ENCODE measurements around the gene CSRP1.
"Not testable (repeated sequence)": the region's sequence is repeated elsewhere in the genome, so short reads cannot be mapped to it uniquely, and the experiment has no call there.

The CSRP1 gene

DNA sequence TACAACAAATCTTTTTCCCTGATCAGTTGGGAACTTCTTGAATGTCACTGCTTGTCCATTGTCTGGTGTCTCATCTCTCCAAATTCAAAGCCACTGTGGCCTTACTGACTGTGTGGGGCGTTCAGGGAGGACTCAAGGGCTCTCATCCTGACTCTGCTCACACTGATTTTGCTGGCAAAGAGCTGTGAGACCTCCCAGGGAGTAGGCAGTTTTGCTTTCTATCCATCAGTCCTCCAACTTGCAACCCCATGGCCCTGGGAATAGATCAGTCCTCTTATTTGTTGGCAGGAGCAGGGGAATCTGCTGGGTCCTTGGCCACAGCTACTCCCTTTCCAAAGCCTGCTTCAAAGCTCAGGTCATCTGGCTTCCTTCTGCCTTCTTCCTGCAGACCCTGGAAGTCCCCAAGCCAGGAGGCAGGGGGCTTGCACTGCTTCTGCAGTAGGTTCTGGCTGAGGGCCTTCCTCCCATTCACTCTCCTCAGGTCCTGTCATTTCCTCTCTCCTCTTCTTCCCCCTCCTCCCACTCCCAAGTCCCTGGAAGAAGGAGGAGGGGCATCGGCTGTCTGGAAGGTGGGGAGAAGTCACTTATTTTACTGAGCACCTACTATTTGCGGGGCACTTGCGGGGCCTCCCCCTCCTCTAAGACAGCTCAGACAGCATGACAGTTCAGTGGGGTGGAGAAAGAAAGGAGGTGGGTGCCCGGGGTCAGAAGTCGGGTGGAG, 31.1 kb upstream of the CSRP1 start:
- no peak for DNase-seq (ENCODE audit: low read depth)

GRCh38 chr1:201537467-201537866, 30.5 kb upstream of the CSRP1 start:
- DNase-seq (ENCODE audit: low read depth), result no peak

DNA sequence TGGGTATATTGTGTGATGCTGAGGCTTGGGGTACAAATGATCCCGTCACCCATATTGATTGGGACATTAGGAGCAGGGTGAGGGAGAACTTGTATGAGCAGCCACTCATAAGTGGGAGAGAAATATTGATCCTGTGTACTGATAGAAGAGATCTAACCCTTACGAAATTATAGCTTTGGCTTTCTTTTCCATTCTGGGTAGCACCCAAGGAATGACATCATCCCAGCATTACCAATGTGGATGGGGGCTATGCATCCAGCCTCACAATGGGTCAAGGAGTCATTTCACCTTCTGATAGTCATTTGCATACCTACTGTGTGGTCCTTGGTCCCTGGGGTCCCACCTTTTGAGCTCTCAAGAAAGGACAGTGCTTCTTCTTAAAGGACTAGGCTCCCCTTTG, 30.1 kb upstream of the CSRP1 start:
- no peak for DNase-seq (ENCODE audit: low read depth)

DNA sequence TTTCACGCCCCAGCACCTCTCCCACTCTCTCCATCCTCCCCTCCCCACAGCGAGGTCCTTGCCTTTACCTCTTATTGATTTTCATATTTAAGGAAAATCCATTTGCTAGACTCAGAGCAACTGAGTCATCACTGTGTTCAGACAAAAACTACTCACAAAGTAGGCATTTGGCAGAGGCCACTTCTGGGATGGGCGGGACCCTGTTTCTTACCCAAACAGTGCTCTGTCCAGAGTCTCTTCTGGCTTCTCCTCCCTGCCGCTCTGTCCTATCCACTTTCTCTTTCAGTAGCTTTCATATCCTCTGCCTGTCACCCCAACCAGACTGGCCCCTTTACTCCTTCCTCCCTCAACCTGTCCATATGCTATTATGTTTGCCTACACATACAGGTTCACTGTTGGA, 29.6 kb upstream of the CSRP1 start:
- no peak for DNase-seq (ENCODE audit: low read depth)

DNA sequence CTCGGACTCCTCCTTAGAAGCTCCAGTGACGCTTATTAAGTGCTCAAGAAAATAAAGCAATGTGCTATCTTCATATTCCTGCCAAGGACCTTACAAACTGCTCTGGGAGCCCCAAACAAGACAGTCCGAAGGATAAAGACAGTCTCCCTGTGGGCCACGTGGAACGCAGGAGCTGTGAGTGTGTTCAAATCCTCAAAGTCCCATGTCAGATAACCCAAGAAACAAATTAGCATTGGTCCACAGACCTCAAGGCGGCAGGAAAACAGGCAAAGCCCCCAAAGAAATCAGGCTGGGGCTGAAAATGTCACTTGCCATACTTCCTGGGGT, 29.0 kb upstream of the CSRP1 start:
- no peak for DNase-seq (ENCODE audit: low read depth)

DNA sequence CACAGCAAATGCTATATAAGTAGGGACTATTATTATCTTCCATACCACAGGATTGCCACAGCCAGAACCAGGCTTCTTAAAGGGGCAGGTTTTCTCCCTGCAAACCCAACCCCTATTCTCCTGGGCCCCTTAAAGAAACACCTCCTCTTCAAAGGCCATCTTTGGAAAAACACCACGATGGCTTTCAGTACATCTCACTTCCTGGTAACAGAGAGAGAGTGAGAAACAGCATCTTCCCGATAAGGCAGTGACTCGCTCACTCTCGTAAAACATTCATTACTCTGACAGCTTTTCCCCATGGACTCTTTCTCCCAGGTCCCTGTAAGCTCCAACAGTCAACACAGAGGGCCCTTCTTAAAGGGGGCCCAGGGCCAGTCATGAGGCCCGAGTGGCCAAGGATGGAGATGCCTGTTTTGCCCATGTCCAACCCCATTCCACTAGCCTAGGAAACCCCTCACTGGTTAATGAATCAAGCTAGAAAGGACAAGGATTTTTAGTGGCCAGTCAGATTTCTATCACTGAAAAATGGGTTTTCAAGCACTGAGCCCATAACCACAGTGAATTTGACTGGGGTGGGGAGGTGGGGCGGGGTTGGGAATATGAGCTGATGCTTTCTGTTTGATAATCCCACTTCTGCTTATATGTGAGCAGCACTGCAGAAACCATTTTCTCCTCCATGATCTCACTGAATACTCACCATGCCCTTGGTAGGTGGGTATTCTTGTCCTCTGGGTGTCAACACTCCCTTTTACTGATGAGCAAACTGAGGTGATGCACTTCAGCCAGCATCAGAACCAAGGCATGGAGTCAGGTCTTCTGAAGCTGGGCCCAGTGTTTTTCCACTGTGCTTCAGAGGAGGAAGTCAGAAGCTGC, 28.4 kb upstream of the CSRP1 start:
- no peak for DNase-seq (ENCODE audit: low read depth)

DNA sequence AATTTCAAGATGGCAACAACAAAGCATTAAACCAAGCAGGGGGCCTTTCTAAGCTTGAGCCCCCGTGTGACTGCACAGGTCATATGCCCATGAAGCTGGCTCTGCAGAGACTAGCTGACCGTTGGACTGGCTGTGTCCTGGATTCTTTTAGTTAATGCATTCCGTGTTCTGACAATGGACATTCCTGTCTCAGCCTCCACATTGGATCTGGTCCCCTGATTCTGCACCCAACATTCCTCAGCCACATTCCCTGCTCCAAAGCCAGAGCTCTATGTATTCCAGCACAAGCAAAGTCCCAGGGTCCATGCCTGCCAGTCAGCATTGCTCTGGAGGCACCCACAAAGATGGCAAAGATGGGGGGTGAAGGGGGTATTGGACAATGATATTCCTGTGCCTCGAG, 26.9 kb upstream of the CSRP1 start:
- DNase-seq (ENCODE audit: low read depth), result no peak

- no peak for DNase-seq (ENCODE audit: low read depth)
Observed at GRCh38 chr1:201531551-201532425, 24.9 kb upstream of the CSRP1 start.

DNA sequence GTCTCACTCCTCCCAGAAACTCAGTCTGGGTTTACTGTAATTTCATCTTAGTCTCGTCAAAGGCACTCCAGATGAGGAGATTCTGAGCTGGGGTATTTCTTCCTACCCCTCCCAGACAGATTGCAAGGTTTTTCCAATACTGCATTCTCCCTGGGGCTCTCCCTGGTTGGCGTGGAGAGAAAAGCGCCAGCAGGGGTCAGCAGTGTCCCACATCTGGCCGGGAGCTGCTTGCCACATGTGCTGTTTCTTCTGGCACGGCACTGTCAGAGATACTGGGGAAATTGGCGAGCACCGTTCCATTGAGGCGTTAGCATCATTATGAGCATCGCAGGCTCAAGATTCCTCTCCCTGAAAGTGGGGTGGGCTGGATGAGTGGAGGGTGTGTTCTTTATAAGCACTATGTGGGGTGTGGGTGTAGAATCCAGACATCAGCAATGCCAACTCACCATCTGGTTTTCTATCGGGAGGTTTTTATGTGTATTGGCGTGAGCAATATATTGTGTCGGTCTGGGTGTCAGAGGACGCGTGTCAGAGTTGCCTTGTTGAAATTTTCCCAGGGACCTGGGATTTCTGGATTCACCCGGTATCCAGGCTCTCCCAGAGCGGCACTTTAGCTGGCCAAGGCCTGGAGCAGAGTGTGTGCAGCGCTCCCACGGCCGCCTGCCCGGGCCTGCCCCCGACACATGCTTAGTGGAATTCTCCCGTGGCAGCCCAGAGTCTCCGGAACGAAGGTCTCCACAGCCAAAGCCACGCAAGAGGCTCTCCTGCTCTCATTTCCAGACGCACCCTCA, 24.0 kb upstream of the CSRP1 start:
- no peak for DNase-seq (ENCODE audit: low read depth)

DNA sequence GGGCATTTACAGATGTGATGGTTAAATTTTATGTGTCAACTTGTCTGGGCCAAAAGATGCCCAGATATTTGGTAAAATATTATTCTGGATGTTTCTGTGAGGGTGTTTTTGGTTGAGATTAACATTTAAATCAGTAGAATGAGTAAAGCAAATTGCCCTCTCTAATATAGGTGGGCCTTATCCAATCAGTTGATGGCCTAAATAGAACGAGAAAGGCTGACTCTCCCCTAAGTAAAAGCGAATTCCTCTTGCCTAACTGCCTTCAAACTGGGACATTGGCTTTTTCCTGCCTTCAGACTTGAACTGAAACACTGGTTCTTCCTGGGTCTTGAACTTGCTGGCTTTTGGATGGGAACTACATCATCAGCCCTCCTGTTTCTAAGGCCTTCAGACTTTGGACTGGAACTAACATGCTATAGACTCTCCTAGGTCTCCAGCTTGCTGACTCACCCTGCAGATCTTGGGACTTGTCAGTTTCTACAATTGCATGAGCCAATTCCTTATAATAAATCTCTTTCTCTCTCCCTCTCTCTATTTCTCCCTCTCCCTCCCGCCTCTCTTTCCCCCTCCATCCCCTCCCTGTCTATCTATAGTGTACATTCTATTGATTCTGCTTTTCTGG, 21.8 kb upstream of the CSRP1 start:
- DNase-seq (ENCODE audit: low read depth), result no peak

DNA sequence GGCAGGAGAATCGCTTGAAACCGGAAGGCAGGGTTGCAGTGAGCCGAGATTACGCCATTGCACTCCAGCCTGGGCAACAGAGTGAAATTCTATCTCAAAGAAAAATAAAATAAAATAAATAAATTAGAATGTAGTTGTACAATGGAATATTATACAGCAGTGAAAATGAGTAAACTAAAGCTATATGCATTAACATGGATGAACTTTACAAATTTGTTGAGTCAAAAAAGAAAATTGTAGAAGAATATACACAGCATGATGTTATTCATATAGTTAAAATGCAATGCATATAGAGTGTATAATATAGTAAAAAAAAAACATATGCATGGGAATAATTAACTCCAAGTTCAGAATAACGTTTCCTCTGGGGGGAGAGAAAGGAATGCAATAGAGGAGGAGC, 21.0 kb upstream of the CSRP1 start:
- DNase-seq (ENCODE audit: low read depth), result no peak

GRCh38 chr1:201525193-201525778, 18.4 kb upstream of the CSRP1 start:
- DNase-seq (ENCODE audit: low read depth), result no peak

GRCh38 chr1:201520046-201520575, 13.2 kb upstream of the CSRP1 start:
- not testable (repeated sequence) for DNase-seq (ENCODE audit: low read depth)

DNA sequence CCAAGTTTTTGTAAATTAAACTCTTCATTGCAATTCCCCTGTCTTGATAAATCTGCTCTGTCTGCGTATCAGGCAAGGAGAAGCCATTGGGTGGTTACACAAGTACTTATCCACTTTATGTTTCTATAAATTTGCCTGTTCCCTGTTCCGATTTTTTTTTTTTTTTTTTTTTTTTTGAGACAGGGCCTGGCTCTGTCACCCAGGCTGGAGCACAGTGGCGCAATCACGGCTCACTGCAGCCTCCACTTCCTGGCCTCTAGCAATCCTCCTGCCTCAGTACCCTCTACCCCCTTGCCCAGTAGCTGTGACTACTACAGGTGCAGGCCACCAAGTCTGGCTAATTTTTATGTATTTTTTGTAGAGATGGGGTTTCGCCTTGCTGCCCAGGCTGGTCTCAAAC, 11.1 kb upstream of the CSRP1 start:
- no peak for DNase-seq (ENCODE audit: low read depth)

GRCh38 chr1:201517631-201518030, 10.7 kb upstream of the CSRP1 start:
- DNase-seq (ENCODE audit: low read depth), result no peak

GRCh38 chr1:201516511-201517127, 9.7 kb upstream of the CSRP1 start:
- no peak for DNase-seq (ENCODE audit: low read depth)

- DNase-seq (ENCODE audit: low read depth), result no peak
Observed at GRCh38 chr1:201515895-201516294, 9.0 kb upstream of the CSRP1 start.

DNA sequence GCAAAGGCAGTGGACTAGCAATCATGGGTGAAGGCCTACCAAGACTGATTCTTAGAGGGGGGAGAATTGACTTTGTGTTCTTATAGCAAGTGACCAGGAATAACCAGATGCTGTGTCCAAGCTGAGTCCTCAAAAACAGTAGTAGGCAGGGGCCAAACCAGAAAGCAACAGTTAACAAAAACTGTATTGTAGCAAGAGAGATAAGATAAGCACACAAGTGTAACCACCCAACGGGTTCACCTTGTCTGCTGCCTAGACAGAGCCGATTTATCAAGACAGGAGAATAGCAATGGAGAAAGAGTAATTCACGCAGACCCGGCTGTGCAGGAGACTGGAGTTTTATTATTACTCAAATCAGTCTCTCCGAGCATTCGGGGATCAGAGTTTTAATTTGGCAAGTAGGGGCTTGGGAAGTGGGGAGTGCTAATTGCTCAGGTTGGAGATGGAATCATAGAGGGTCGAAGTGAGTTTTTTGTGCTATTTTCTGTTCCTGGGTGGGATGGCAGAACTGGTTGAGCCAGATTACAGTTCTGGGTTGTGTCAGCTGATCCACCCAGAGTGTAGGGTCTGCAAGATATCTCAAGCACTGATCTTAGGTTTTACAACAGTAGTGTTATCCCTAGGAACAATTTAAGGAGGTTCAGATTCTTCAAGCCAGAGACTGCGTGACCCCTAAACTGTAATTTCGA, 8.3 kb upstream of the CSRP1 start:
- DNase-seq (ENCODE audit: low read depth), result no peak

DNA sequence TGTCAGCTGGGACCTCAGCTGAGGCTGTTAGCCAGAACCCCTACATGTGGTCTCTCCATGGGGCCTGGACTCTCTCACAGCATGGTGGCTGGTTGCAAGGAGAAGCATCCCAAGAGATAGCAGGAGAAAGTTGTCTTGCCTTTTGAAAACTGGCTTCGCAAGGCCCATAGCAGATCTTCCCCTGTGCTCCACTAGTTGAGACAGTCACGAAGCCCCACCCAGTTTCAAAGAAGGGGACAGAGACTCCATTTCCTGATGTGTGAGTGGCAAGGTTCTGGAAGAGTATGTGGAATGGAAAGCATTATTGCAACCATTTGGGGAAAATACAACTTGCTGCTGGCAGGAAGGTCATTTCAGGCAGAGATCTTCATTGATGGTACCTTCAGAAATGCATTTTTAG, 7.5 kb upstream of the CSRP1 start:
- no peak for DNase-seq (ENCODE audit: low read depth)
